ENCODE measurements around the gene SPRYD7. TPM values are rescaled to one million over a fixed set of nuclear protein-coding genes. Genes with fewer than 3 reads are reported as not detected.

The SPRYD7 gene
- total RNA-seq, 1 experiment from 2014 or later, result 11.8 TPM

Other genes starting within 250 kb of the SPRYD7 start
- 70.8 and 91.9 TPM in 2 replicates for gene EBPL, start 244.9 kb downstream of the SPRYD7 start, total RNA-seq (2014; rRNA removed; shearing (Covaris generic))
- 23.0 and 32.2 TPM in 2 replicates for gene KPNA3, start 143.7 kb downstream of the SPRYD7 start, total RNA-seq (2014; rRNA removed; shearing (Covaris generic))
- 13.2 and 14.0 TPM in 2 replicates for gene TRIM13, start 60.7 kb upstream of the SPRYD7 start, total RNA-seq (2014; rRNA removed; shearing (Covaris generic))
- 0.17 and 1.4 TPM in 2 replicates for gene KCNRG, start 79.1 kb upstream of the SPRYD7 start, total RNA-seq (2014; rRNA removed; shearing (Covaris generic))

Data from M059J (cell line).